Measurements from ENCODE around the gene STK38L. TPM values are rescaled to one million over a fixed set of nuclear protein-coding genes. Genes with fewer than 3 reads are reported as not detected.
A peak's percentile ranks its signal among the peaks of the same experiment; 100 is the strongest.

Gene STK38L
- total and polyA plus RNA-seq, 10 of the 15 experiments (the other 5 are each of a cell fraction or from before 2014, with no cell fraction given), result 43.0 to 154 (median 115) TPM

DNA sequence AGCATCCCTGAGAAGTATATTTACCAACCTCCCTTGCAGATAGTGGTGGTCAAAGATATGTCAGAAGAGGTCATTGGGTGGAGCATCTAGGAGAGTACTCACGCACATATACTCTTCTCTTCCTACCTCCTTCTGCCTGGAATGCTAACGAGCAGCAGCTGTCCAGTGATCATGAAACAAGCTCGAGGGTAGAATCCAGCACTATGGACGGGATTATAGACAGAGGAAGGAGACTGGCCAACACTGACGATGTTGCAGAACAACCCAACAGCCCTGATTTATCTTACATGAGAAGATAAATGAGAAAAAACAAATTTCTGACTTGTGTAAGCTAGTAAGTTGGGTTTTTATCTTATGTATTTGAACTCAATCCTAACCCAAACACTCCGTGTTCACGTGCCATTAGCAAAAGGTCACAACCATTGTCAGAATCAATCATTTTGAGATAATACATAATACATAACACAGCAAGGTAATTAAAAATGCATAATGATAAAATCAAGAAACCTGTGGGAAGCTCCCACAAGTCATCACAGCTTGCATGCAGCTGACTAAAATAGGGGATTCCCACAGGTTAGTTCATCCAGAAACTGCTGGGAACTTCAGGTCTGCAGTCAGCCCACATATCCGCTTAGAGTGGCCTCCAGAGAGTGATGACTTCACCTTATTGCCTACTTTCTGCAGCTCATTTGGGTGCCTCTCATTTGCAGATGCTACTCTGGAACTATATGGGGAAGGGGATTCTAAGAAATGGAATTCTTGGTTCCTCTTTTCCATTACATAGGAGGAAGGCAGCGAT is 36.3 kb upstream of the STK38L start (continued):
- TF ChIP-seq, protein P1, sequence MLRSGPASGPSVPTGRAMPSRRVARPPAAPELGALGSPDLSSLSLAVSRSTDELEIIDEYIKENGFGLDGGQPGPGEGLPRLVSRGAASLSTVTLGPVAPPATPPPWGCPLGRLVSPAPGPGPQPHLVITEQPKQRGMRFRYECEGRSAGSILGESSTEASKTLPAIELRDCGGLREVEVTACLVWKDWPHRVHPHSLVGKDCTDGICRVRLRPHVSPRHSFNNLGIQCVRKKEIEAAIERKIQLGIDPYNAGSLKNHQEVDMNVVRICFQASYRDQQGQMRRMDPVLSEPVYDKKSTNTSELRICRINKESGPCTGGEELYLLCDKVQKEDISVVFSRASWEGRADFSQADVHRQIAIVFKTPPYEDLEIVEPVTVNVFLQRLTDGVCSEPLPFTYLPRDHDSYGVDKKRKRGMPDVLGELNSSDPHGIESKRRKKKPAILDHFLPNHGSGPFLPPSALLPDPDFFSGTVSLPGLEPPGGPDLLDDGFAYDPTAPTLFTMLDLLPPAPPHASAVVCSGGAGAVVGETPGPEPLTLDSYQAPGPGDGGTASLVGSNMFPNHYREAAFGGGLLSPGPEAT (IDR thresholded peaks at IDR 0.05; ENCODE audit: low read depth), result peak; percentile 84
- no peak for TF ChIP-seq KLF5 (IDR thresholded peaks at IDR 0.05; ENCODE audit: partially characterized antibody)
- TF ChIP-seq BRCA1 (IDR thresholded peaks at IDR 0.05; ENCODE audit: low read depth, low read length), result no peak
- no peak for TF ChIP-seq FOS (IDR thresholded peaks at IDR 0.05; ENCODE audit: borderline replicate concordance, extremely low read depth, insufficient read length)
- TF ChIP-seq, protein P2, sequence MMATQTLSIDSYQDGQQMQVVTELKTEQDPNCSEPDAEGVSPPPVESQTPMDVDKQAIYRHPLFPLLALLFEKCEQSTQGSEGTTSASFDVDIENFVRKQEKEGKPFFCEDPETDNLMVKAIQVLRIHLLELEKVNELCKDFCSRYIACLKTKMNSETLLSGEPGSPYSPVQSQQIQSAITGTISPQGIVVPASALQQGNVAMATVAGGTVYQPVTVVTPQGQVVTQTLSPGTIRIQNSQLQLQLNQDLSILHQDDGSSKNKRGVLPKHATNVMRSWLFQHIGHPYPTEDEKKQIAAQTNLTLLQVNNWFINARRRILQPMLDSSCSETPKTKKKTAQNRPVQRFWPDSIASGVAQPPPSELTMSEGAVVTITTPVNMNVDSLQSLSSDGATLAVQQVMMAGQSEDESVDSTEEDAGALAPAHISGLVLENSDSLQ (IDR thresholded peaks at IDR 0.05), result peak; percentile 31; the same call in 1 of the 2 replicates
- TF ChIP-seq, protein P3, sequence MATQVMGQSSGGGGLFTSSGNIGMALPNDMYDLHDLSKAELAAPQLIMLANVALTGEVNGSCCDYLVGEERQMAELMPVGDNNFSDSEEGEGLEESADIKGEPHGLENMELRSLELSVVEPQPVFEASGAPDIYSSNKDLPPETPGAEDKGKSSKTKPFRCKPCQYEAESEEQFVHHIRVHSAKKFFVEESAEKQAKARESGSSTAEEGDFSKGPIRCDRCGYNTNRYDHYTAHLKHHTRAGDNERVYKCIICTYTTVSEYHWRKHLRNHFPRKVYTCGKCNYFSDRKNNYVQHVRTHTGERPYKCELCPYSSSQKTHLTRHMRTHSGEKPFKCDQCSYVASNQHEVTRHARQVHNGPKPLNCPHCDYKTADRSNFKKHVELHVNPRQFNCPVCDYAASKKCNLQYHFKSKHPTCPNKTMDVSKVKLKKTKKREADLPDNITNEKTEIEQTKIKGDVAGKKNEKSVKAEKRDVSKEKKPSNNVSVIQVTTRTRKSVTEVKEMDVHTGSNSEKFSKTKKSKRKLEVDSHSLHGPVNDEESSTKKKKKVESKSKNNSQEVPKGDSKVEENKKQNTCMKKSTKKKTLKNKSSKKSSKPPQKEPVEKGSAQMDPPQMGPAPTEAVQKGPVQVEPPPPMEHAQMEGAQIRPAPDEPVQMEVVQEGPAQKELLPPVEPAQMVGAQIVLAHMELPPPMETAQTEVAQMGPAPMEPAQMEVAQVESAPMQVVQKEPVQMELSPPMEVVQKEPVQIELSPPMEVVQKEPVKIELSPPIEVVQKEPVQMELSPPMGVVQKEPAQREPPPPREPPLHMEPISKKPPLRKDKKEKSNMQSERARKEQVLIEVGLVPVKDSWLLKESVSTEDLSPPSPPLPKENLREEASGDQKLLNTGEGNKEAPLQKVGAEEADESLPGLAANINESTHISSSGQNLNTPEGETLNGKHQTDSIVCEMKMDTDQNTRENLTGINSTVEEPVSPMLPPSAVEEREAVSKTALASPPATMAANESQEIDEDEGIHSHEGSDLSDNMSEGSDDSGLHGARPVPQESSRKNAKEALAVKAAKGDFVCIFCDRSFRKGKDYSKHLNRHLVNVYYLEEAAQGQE (IDR thresholded peaks at IDR 0.05; ENCODE audit: low read depth, low read length), result no peak
- TF ChIP-seq SMAD5 (IDR thresholded peaks at IDR 0.05; ENCODE audit: low read depth), result no peak
- TF ChIP-seq NR2C2 (IDR thresholded peaks at IDR 0.05; ENCODE audit: borderline replicate concordance, control insufficient read depth, insufficient read length, low read depth), result no peak
- TF ChIP-seq, protein P4, sequence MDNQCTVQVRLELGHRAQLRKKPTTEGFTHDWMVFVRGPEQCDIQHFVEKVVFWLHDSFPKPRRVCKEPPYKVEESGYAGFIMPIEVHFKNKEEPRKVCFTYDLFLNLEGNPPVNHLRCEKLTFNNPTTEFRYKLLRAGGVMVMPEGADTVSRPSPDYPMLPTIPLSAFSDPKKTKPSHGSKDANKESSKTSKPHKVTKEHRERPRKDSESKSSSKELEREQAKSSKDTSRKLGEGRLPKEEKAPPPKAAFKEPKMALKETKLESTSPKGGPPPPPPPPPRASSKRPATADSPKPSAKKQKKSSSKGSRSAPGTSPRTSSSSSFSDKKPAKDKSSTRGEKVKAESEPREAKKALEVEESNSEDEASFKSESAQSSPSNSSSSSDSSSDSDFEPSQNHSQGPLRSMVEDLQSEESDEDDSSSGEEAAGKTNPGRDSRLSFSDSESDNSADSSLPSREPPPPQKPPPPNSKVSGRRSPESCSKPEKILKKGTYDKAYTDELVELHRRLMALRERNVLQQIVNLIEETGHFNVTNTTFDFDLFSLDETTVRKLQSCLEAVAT (IDR thresholded peaks at IDR 0.05), result 0 out of 2 replicates have a peak, but pooled peaks have one; percentile 17
- TF ChIP-seq FOXM1 (IDR thresholded peaks at IDR 0.05; ENCODE audit: low read depth, low read length), result peak; percentile 95
- peak; percentile 61 for TF ChIP-seq MEF2A (IDR thresholded peaks at IDR 0.05; ENCODE audit: insufficient read depth, low read depth, low read length)
- TF ChIP-seq, protein P5, sequence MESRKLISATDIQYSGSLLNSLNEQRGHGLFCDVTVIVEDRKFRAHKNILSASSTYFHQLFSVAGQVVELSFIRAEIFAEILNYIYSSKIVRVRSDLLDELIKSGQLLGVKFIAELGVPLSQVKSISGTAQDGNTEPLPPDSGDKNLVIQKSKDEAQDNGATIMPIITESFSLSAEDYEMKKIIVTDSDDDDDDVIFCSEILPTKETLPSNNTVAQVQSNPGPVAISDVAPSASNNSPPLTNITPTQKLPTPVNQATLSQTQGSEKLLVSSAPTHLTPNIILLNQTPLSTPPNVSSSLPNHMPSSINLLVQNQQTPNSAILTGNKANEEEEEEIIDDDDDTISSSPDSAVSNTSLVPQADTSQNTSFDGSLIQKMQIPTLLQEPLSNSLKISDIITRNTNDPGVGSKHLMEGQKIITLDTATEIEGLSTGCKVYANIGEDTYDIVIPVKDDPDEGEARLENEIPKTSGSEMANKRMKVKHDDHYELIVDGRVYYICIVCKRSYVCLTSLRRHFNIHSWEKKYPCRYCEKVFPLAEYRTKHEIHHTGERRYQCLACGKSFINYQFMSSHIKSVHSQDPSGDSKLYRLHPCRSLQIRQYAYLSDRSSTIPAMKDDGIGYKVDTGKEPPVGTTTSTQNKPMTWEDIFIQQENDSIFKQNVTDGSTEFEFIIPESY (IDR thresholded peaks at IDR 0.05), result no peak
- no peak for TF ChIP-seq POLR2AphosphoS5 (IDR thresholded peaks at IDR 0.05; ENCODE audit: low read length)
- TF ChIP-seq BMI1 (IDR thresholded peaks at IDR 0.05; ENCODE audit: borderline replicate concordance), result peak; percentile 48
- TF ChIP-seq NBN (IDR thresholded peaks at IDR 0.05), result 0 out of 2 replicates have a peak, but pooled peaks have one; percentile 23
- no peak for TF ChIP-seq CHD1 (IDR thresholded peaks at IDR 0.05; ENCODE audit: low read depth, low read length)
- TF ChIP-seq GABPA (IDR thresholded peaks at IDR 0.05; ENCODE audit: low read depth), result peak; percentile 48; the same call in 1 of the 2 replicates
- TF ChIP-seq SPI1 (IDR thresholded peaks at IDR 0.05; ENCODE audit: borderline replicate concordance, insufficient read depth, low read depth, low read length), result peak; percentile 31; the same call in 1 of the 2 replicates
- TF ChIP-seq SMARCA5 (IDR thresholded peaks at IDR 0.05), result no peak
- TF ChIP-seq IKZF1 (conservative IDR thresholded peaks at IDR 0.05), result peak; percentile 87

Data from GM12878 (cell line).